IPS-NIHi7 (cell line): ENCODE data around the gene EFR3B.
A peak's percentile ranks its signal among the peaks of the same experiment; 100 is the strongest.
"Not testable (repeated sequence)": the region's sequence is repeated elsewhere in the genome, so short reads cannot be mapped to it uniquely, and the experiment has no call there.

ENCODE experiments used
- DNase-seq: peaks from one replicate; pipeline ENCODE4 v3.0.0; 2012; ENCODE audit warnings: mixed read lengths; ENCODE audit errors: extremely low spot score

Gene EFR3B

DNA sequence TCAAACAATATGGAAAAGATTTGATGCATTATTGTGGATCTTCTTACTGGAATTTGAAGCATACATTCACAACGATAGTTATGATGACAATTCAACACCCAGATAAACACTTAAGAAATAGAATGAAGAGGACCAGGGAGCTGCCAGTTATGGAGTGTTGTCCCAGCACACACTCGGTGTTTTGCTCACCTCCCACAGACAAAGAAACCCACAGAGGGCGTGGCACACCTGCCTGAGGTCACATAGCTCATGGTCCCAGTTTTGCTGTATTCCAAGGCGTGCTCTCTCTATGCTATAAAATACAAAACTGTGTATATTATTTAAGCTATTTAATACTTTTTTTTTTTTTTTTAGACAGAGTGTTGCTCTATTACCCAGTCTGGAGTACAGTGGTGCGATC is 31.1 kb downstream of the EFR3B start:
- no peak for DNase-seq

DNA sequence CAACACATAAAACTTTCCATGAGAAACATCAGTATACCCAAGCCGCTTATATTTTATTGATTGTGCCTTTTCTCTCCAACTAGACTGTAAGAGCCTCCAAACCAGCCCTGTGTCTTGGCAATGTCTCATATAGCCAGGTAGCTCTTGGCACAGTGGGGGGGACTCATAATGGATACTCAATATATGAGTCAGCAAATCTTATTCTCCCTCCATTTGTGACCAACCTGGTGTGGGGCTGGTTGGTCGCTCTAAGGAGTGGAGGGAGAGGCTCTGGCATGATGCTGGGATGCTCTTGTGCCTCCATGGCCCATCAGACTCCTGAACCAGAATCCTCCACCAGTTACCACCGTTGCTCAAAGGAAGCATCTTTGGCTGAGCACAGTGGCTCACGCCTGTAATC is 32.0 kb downstream of the EFR3B start:
- no peak for DNase-seq

DNA sequence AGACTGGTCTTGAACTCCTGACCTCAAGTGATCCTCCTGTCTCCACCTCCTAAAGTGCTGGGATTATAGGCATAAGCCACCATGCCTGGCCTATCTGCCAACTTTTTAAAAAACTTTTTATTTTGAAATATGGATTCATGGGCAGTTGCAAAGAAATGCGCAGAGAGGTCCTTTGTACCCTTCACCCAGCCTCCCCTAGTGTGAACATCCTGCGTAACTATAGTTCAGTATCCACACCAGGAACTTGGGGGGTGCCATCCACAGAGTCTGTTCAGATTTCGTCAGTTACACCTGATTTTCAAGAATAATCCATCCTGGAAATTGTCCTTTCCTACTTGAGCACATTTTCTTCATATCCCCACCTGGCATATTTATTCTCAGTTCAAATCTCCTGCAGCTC is 33.0 kb downstream of the EFR3B start:
- no peak for DNase-seq

DNA sequence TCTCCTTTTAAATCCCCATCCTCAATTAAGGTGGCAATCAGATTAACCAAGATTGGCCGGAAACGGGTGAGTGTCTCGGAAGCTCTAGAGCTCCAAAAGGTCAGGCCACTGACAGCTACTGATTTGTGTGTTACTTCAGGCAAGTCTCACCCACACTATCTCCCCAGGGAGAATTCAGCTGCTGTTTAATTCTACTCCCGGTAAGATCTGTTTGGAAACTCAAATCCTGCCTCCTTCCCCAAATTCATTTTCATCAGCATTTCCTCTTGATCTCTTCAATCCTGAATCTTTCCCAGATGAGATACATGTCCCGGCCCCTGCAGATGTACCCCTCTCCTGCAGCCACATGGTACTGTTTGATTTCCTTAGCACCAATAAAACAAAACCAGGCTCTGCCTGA is 34.9 kb downstream of the EFR3B start:
- no peak for DNase-seq

DNA sequence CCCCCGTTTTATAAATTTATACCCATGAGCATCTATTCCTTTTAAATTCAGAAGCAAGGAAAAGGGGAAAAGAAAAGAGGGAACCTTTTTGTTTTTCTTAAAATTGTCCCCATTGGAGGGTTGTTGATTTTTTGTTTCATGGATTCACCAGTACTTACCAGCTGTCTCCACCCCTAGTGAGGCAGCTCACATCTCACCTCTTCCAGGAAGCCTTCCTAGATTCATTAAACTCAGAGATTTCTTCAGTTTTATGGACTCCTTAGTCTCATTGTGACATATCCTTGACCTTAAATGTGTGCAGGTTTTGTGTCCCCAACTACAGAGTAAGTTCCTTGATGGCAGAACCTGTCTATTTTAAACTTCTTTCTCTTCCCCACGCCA is 35.9 kb downstream of the EFR3B start:
- DNase-seq = no peak

DNA sequence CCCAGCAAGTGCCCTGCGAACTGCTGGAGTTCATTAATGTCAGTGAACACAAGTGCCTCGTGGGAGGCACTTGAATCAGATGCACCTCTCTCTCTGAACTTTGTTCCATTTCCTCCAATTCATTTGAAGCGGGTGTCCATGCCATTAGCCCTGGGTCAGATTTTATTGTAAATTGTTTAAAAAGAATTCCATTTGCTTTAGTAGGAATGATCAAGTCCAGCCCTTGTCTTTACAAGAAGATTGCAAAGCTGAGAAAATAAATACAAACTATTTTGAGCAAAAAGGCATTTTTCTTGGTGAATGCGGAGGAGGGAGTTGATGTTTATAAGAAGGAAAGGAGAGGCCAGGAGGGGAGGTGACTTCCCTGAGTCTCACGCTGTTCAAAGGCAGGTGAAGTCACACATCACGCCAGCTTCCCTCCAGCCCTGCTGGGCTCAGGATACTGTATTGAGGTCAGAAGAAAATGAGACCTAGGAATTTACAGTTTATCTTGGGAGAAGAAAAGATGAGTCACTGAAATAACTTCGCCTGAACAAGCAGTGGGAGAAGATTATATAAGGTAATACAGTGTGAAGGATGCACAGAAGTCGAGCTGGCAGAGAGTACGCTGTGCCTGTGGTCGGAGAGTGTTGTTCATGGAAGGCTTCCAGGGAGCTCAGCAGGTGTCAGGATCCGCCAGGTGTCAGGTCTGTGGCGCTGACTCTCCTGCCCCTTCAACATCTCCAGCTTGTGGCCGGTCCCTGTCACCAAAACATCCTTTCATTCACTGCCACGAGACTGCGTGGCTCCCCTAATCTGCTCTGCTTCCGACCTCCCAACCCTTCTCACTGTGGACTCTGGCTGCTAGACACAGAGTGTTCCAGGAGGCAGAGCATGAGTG is 36.5 kb downstream of the EFR3B start:
- peak; percentile 29 for DNase-seq

DNA sequence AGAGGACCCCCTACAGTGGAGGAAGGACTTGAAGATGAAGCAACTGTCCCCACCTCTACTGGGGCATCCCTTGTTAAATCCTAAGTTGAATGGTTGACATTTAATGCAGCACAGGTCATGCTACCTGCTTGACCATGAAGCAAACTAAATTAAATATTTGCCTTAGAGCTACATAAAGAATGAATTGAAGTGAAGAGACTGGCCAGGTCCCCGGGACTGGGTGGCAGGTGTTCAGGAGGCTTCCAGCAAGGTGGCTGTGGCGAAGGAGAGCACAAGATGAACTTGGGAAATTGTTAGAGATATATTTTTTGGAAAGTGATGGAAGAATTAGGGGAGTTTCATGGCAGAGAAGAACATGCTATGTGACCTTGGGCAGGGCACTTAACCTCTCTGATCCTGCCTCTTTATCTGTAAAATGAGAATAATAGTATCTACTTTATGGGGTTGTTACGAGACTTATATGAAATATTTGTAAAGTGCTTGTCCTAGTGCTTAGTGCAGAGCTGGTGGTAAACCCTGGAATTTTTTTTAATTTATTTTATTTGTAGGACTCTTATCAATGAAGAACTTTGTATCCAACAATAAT is 37.3 kb downstream of the EFR3B start:
- DNase-seq = no peak

DNA sequence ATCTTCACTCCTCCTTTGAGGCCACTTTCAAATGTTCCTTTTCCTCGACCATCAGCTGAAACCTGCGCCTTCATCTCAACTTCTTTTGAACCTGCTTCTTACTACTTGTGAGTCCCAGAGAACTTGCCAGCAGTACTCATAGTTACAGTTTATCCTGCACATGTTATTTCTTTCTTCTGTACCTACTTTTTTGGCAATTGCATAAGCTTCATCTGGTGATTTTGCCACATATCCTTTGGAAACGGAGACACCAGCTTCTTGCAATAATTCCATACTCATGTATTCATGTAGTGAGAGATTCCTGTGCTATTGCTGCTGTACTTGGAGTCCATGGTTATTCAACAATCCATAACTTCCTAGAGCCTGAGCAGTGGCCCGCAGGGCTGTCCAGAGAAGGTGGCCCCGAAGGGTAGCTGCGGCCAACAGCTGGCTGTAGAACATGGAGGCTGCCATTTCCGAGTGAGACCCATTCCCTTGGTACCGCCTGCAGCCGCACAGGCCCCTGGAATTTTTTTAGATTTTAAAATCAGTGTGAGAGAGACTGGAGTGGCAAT is 39.4 kb downstream of the EFR3B start:
- no peak for DNase-seq

DNA sequence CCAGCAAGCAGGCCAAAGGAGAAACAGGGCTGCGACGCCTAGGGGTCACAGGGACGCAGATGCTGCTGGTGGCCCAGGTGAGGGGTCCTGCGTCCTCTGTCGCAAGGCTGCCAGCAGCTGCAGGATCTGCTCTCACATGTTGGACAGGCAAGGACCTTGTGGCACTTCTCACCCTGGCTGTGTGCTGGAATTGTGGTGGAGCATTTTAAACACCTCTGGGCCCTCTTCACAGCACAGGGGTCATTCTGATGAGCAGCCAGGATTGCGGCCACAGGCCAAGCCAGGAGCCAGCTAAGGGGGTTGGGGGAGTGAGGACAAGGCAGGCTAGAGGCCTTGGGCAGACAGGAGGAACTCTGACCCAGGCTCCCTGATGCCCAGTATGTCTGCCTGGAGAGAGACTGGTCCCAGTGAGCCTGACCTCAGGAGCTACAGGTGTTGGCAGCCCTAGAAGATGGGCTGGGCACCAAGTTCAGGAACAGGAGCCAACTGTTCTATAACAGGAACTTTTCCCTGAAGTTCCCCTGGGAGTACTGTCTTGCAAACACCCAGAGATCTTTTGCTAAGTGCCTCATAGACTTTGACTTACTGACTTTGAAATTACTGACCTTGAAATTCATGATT is 40.2 kb downstream of the EFR3B start:
- no peak for DNase-seq

DNA sequence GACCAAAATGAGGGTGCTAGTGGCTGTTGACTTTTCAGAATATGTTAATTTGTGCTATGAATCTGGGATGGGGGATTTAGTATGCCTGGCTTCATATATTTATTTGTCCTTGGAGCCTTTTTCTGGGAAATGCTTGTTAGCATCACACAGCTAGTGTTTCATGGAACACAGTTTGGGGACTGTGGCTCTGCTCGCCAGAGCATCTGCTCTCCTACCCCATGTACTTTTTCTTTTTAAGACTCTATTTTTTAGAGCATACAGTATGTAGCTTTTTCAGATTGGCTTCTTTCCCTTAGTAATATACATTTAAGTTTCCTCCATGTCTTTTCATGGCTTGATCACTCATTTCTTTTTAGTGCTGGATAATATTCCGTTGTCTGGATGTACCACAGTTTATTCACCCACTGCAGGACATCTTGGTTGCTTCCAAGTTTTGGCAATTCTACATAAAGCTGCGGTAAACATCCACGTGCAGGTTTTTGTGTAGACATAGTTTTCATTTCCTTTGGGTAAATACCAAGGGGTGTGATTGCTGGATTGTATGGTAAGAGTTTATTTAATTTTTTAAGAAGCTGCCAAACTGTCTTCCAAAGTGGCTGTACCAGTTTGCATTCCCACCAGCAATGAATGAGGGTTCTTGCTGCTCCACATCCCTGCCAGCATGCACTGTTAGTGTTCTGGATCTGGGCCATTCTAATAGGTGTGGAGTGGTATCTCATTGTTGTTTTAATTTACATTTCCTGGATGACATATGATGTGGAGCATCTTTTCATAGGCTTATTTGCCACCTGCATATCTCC is 44.1 kb downstream of the EFR3B start:
- no peak for DNase-seq

DNA sequence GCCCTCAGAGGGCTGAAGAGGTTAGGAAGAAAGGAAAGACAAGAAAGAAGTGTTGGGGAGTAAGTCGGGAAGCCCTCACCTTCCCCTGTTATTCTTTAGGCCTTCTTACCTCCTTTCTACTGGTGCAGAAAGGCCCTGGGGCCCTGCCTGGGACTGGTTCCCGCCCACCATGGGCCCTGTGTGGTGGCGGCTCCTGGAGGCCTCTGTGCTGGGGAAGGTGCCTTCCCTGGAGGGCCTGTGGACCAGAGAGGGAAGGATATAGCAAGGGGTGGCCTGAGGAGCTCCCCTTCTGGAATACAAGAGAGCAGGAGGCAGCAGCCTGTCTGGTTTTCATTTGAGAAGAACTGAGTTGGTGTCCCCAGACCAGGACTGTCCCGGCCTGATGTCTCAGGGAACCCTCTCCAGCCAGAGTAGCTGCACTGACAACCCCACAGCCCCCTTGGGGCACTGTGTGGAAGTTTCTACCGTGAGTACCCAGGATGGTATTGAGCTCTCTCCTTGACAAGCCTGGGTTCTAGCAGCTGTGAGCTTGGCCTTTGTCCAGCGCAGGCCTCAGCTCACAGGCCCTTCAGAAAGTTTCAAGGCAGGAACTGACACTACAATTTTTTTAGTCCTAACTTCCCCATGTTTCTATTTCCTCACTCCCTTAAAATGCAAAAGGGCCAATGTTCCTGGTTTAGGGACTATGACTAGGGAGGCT is 47.1 kb downstream of the EFR3B start:
- no peak for DNase-seq

DNA sequence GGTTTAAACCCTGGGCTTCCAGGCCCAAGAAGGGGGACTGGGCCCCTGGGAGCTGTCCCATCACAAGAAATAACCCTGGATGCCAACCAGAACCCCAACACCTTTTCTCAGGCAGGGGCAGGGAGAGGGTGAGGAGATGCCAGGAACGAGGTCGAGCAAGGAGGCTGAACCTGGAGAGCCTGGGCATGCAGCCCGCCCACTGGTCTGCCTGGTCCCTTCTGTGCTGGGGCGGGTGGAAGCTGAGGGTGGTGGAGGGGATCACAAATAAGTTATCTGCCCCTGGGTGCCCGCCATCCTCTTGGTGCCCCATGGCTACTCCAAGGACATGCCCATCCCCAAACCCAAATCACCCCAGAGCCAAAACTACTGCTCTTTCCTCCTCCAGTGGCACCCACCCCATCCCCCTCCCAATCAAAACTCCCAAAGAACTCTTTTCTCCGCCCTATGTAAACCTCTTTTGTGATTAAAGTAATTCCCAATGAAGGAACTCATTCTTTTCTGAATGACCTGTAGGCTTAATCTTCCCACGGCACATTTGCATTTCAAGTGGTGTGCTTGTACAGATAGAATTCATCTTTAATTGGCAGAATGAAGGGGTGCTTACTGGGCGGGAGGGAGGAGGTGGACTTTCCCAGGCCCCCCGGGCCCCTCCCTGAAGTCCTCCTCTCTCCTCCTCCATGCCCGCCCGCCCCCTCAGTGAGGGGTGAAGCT is 47.9 kb downstream of the EFR3B start:
- peak; percentile 50 for DNase-seq

DNA sequence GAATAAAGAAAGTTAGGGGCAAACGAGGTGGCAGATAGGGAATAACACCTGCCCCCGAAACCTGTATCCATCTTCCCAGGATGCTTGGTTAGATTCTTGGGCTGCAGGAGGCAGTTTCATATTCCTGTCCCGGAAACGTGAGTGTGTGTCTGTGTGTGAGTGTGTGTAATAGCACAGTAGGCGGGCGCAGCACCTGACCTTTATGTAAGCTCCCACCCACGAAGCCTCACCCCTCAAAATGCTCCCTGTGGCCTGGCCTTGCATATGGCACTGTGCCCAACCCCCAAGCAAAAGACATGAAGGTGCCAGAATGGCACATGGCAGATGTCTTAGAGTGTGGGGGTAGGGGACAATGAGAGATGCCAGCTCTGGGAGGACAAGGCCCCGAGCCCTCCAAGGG is 48.9 kb downstream of the EFR3B start:
- DNase-seq = no peak

DNA sequence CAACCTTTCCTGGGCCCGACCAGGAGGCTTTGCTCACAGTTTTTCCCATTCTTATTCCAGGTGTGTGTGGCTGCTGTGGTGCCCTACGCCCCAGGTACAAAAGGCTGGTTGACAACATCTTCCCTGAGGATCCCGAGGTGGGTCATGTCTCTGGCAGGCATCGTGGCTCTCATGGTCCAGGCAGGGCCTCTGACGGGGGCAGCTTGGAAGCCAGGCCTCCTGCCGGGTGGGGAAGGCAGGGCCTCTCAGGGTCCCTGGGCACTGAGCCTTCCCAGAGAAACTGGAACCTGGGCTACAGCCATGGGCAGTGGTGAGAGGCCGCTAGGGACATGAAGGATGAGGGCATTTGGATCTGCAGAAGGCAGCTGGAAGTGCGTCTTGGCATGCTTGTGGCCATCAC is 49.4 kb downstream of the EFR3B start:
- no peak for DNase-seq

DNA sequence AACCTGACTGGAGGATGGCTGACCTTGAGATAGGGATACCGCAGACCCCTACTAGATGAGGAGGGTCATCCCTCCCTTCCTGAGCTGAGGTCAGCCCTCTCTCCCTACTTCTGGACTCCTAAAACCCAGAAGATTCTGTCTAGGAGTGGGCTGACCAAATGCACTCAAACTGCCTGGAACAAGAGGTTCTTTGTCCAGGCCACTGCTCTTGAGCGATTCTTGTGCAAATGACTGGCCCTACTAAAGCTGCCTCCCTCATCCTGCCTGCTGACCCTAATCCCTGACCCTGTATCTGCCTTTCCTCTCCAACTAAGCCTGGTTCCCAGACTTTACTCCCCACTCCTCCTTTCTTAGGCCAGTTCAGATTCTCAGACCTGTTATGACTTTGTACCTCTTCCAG is 56.2 kb downstream of the EFR3B start:
- no peak for DNase-seq

DNA sequence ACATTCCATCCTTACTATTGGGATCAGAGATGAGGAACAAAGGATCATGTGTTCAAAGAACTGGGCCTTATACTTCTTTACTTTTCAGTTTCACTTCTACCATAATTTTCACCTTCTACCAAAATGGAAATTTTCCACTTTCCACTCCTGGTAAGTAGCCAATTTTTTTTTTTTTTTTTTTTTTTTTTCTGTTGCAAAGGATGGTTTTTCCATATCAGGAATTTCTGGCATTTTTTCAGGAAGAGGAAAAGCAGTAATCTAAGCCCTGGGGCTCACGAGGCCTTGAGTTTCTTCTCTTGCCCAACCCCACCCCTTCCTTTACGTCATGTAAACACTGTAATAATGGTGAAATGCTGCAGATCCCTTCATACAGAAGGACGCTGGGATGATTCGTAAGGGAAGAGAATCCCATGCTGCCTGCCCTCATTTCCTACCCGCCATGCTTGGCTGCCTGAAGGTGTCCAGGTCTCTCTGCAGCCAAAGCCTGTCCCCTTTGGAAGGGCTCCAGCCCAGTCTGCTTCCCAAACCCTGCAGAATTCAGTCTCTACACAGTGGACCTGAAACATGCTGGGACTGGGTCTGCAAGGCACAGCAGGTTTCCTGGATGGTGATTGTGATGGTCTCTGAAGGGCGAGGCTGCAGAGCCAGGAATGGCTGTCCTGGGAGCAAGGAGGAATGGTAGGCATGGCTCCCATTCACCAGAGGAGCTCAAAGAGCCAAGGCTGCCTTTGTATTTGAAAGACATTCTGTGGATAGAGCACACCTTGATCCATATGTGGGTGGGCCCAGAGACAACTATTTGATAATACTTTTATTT is 57.0 kb downstream of the EFR3B start:
- no peak for DNase-seq

DNA sequence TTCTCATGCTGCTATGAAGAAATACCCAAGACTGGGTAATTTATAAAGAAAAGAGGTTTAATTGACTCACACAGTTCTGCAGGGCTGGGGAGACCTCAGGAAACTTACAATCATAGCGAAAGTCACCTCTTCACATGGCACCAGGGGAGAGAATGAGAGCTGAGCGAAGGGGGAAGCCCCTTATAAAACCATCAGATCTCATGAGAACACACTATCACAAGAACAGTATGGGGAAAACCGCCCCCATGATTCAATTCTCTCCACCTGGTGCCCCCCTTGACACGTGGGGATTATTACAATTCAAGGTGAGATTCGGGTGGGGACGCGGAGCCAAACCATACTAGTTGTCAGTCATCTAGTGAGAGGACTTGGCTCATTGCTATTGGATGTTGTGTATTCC is 60.5 kb downstream of the EFR3B start:
- DNase-seq = not testable (repeated sequence)

DNA sequence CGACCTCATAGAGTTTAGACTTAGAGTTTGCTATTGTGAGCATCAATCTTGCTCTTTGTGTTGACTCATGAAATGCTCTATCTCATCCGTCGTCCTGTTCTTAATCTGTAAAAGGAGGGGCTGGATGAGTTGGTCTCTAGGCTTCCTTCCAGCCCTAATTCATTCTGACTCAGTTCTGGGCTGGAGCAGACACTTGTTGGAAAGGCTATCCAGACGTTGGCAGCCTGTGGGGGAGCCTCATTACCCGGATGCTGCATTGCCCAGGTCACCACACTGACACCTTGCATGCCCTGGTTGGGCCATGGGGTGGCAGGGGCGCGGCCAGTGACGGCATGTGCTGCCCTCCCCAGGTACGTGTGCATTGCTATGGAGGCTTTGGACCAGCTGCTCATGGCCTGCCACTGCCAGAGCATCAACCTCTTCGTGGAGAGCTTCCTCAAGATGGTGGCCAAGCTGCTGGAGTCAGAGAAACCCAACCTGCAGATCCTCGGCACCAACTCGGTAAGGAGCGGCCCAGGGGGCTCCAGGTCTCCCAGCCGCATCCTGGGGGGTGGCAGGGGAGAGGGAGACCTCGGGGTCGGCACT is 61.5 kb downstream of the EFR3B start:
- DNase-seq = no peak

DNA sequence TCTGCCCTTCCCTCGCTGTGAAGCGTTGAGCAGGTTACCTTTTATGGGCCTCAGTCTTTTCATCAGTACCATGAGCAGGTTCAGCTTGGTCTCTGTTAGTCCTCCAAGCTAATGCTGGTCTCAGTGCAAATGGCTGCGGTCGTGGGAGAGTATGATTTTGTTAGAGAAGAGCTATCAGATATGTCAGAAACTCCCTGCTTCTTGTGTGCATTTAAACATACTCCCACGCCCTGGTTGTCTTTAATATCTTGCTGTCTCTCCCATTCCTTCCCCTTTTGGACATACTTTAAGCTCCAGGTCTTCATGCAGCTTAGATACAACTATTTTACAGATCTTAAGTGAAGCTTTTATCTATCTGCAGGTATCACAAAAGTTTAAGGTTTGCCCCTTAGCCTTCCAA is 62.9 kb downstream of the EFR3B start:
- DNase-seq = no peak
